Stomach (tissue), 9 donors: ENCODE results near the gene SCG3. TPM values are rescaled to one million over a fixed set of nuclear protein-coding genes. Genes with fewer than 3 reads are reported as not detected.

Source experiments
- DNase-seq, 2 donors: peaks; one replicate each; pipeline versions ENCODE4 v3.0.0 to v3.0.0-alpha.2; 2013 to 2019
- H3K27ac ChIP-seq, 5 donors: fragments of 200-600 bp in 4 of 5; sonication (generic) in 4 of 5; one replicate each; pipeline ENCODE4 v1.5.1; 2013 to 2019; ENCODE audit warnings: mild to moderate bottlenecking in 1 of 5, moderate library complexity in 1 of 5
- H3K27me3 ChIP-seq, 3 donors: fragments of 200-600 bp; sonication (generic); one replicate each; pipeline ENCODE4 v1.5.1; 2017 to 2019; ENCODE audit warnings: mixed run types in 1 of 3
- H3K36me3 ChIP-seq, 4 donors: fragments of 200-600 bp; sonication (generic); 1 replicate in 3 of 4; 2 replicates in 1 of 4; pipeline ENCODE4 v1.5.1; 2016 to 2019
- H3K4me1 ChIP-seq, 4 donors: fragments of 200-600 bp; sonication (generic); one replicate each; pipeline ENCODE4 v1.5.1; 2016 to 2019
- H3K4me3 ChIP-seq, 4 donors: fragments of 200-600 bp; sonication (generic) in 3 of 4; one replicate each; pipeline ENCODE4 v1.5.1; 2016 to 2019; ENCODE audit warnings: mild to moderate bottlenecking in 1 of 4
- H3K9me3 ChIP-seq, 4 donors: fragments of 200-600 bp; sonication (generic); one replicate each; pipeline ENCODE4 v1.5.1; 2016 to 2019
- CTCF ChIP-seq, 7 experiments: fragments of 450-650 bp in 4 of 7; fragments of 200-600 bp in 3 of 7; sonication (generic) in 3 of 7; IDR thresholded peaks; one replicate each; pipeline ENCODE4 v1.5.1; 2016 to 2019; ENCODE audit warnings: antibody characterized with exemption in 7 of 7, control low read depth in 2 of 7, mild to moderate bottlenecking in 1 of 7
- EP300 ChIP-seq: sonication (generic); formaldehyde crosslinking; IDR thresholded peaks from one replicate; pipeline ENCODE4 v1.6.1; 2017; ENCODE audit warnings: antibody characterized with exemption
- POLR2A ChIP-seq, 4 donors: fragments of 450-650 bp; IDR thresholded peaks; one replicate each; pipeline ENCODE4 v1.6.1; 2016; ENCODE audit warnings: antibody characterized with exemption in 4 of 4, control low read depth in 2 of 4, mild to moderate bottlenecking in 1 of 4, moderate library complexity in 1 of 4
- POLR2AphosphoS5 ChIP-seq, 3 donors: sonication (generic); formaldehyde crosslinking; IDR thresholded peaks; one replicate each; pipeline ENCODE4 v1.6.1; 2016; ENCODE audit warnings: antibody characterized with exemption in 3 of 3
- WGBS, 5 donors: extraction: QIAGEN DNeasy Blood & Tissue Kit in 3 of 5; methylation state at CpG; one replicate each; pipeline versions ENCODE4 v1.1.5 to v1.1.7; 2013 to 2018; 5-methylcytosine and 5-hydroxymethylcytosine counted together
- intact Hi-C: fragments of 100-400 bp; cut with DNase I; formaldehyde crosslinking; loops from one replicate; pipeline ENCODE4 v1.15.1; 2023; ENCODE audit warnings: low total_unique reads
- polyA plus RNA-seq, 3 donors: library from polyadenylated mRNA; stranded (reverse); fragments of 200-250 nt; gene quantifications; one replicate each; pipeline ENCODE4 v1.2.3, GENCODE V29; 2013
- total RNA-seq, 5 donors: library from RNA; depleted of rRNA; stranded (reverse); fragments of >200 nt; gene quantifications; one replicate each; pipeline versions ENCODE4 v1.1.0 to v1.2.3, GENCODE V29; 2014 to 2016
- donor health status: healthy with polysubstance abuse.
- donor health status: Bipolar disorder and iron deficiency.
- donor health status: healthy.

Gene SCG3
- total and polyA plus RNA-seq, 8 donors, result 0.31 to 2.4 (median 0.88) TPM; not detected in 3

GRCh38 chr15:51714911-51715310 is 33.6 kb downstream of the SCG3 start:
- no peaks in the 10 kb centered on the region for H3K27me3 ChIP-seq
- no peaks in the 10 kb centered on the region for H3K36me3 ChIP-seq
- no peaks in the 10 kb centered on the region for H3K9me3 ChIP-seq
- DNase-seq, result no peak
- intact Hi-C loops, result no loop called here
- no peak overlapping the region for H3K27ac ChIP-seq
- H3K4me1 ChIP-seq, result no peaks in the 10 kb centered on the region
- no peak for TF ChIP-seq POLR2A (IDR thresholded peaks at IDR 0.05)
- no peak for TF ChIP-seq POLR2AphosphoS5 (IDR thresholded peaks at IDR 0.05)
- no peak for TF ChIP-seq CTCF (IDR thresholded peaks at IDR 0.05)
- H3K4me3 ChIP-seq, result no peak overlapping the region
- WGBS, 5 donors, result 90 to 94% (median 92%) methylated on average over 1 of the region's 1 CpG

DNA sequence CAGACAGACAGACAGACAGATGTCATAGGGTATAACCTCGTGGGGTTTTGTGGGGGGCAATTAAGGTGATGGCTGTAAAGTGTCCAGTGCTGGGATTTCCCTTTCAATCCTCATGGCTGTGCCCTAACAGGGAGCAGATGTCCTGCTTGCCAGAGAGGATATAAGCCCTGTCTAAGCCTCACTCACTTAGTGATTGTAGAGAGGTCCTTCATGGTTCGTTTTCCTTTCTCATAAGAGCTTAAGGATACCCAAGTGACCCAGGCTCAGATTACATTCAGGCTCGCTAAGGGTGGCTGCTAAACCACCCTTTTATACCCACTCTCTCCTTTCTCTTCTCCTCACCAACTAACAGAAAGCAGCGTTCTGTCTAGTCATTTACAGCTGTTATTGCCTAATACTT is 36.9 kb downstream of the SCG3 start:
- no peak for DNase-seq
- H3K4me1 ChIP-seq, result peaks cover 0 to 10% (median 0%) of the 10 kb centered on the region in 4 donors
- peaks cover 0 to 12% (median 8%) of the 10 kb centered on the region in 4 donors for H3K36me3 ChIP-seq
- no peak overlapping the region for H3K27ac ChIP-seq
- H3K27me3 ChIP-seq, result no peaks in the 10 kb centered on the region
- intact Hi-C loops, result no loop called here
- no peak overlapping the region for H3K4me3 ChIP-seq
- TF ChIP-seq POLR2AphosphoS5 (IDR thresholded peaks at IDR 0.05) (no peak), POLR2A (IDR thresholded peaks at IDR 0.05) (no peak), CTCF (IDR thresholded peaks at IDR 0.05) (no peak), EP300 (no peak)
- 54 to 70% (median 65%) methylated on average over 4 of the region's 4 CpGs for WGBS, 5 donors
- no peaks in the 10 kb centered on the region for H3K9me3 ChIP-seq

GRCh38 chr15:51718746-51719145 is 37.4 kb downstream of the SCG3 start:
- TF ChIP-seq POLR2AphosphoS5 (IDR thresholded peaks at IDR 0.05), result no peak
- no peak for TF ChIP-seq POLR2A (IDR thresholded peaks at IDR 0.05)
- no peak for TF ChIP-seq EP300
- TF ChIP-seq CTCF (IDR thresholded peaks at IDR 0.05), result no peak
- peaks cover 0 to 12% (median 8%) of the 10 kb centered on the region in 4 donors for H3K36me3 ChIP-seq
- no peaks in the 10 kb centered on the region for H3K9me3 ChIP-seq
- H3K4me1 ChIP-seq, result peaks cover 0 to 10% (median 0%) of the 10 kb centered on the region in 4 donors
- WGBS, 5 donors, result 60 to 76% (median 71%) methylated on average over 3 of the region's 3 CpGs
- no peak for DNase-seq
- intact Hi-C loops, result no loop called here
- H3K27me3 ChIP-seq, result no peaks in the 10 kb centered on the region
- H3K4me3 ChIP-seq, result no peak overlapping the region
- H3K27ac ChIP-seq, result no peak overlapping the region

- Histone ChIP-seq H3K9me3 (no peaks in the 10 kb centered on the region), H3K36me3 (peaks cover 0 to 14% (median 11%) of the 10 kb centered on the region in 4 donors), H3K27me3 (no peaks in the 10 kb centered on the region), H3K27ac (peak overlapping the region in 1 of 5 donors; percentile 11), H3K4me1 (peaks cover 0 to 26% (median 7%) of the 10 kb centered on the region in 4 donors), H3K4me3 (no peak overlapping the region)
- intact Hi-C loops, result no loop called here
- 64 to 75% (median 74%) methylated on average over 8 of the region's 8 CpGs for WGBS, 5 donors
- TF ChIP-seq EP300, result no peak
- no peak for TF ChIP-seq CTCF (IDR thresholded peaks at IDR 0.05)
- TF ChIP-seq POLR2A (IDR thresholded peaks at IDR 0.05), result no peak
- TF ChIP-seq POLR2AphosphoS5 (IDR thresholded peaks at IDR 0.05), result no peak
- DNase-seq, result peak in 1 of 2 donors; percentile 46
Measured at GRCh38 chr15:51720201-51720995, 39.1 kb downstream of the SCG3 start.
